Spleen (tissue), 7 donors: ENCODE data around the gene LASP1.

ENCODE experiments used
- POLR2A ChIP-seq, 3 donors: fragments of 450-650 bp; IDR thresholded peaks; one replicate each; pipeline ENCODE4 v1.5.1; 2017; ENCODE audit warnings: antibody characterized with exemption in 3 of 3, mild to moderate bottlenecking in 1 of 3
- TF ChIP-seq, protein P1 (sequence below), 11 experiments: fragments of 200-600 bp in 7 of 11; fragments of 450-650 bp in 4 of 11; sonication (generic) in 4 of 11; IDR thresholded peaks in 8 of 11; conservative IDR thresholded peaks in 3 of 11; 1 replicate in 7 of 11; 2 replicates in 4 of 11; pipeline versions ENCODE4 v1.4.0 to v1.8.0; 2016 to 2021; ENCODE audit warnings: antibody characterized with exemption in 11 of 11, inconsistent platforms in 4 of 11, mild to moderate bottlenecking in 1 of 11
- donor health status: DM: no; HTN: no; CAD: no; lungs with moderate emphysema.
- donor health status: DM: no; HTN: no; CAD: no.
- donor health status: DM: no; HTN: no; CAD: no.

DNA sequence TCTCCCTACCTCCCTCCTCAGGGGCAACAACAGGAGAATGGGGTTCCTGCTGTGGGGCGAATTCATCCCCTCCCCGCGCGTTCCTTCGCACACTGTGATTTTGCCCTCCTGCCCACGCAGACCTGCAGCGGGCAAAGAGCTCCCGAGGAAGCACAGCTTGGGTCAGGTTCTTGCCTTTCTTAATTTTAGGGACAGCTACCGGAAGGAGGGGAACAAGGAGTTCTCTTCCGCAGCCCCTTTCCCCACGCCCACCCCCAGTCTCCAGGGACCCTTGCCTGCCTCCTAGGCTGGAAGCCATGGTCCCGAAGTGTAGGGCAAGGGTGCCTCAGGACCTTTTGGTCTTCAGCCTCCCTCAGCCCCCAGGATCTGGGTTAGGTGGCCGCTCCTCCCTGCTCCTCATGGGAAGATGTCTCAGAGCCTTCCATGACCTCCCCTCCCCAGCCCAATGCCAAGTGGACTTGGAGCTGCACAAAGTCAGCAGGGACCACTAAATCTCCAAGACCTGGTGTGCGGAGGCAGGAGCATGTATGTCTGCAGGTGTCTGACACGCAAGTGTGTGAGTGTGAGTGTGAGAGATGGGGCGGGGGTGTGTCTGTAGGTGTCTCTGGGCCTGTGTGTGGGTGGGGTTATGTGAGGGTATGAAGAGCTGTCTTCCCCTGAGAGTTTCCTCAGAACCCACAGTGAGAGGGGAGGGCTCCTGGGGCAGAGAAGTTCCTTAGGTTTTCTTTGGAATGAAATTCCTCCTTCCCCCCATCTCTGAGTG is 49.6 kb downstream of the LASP1 start:
- TF ChIP-seq, protein P1, sequence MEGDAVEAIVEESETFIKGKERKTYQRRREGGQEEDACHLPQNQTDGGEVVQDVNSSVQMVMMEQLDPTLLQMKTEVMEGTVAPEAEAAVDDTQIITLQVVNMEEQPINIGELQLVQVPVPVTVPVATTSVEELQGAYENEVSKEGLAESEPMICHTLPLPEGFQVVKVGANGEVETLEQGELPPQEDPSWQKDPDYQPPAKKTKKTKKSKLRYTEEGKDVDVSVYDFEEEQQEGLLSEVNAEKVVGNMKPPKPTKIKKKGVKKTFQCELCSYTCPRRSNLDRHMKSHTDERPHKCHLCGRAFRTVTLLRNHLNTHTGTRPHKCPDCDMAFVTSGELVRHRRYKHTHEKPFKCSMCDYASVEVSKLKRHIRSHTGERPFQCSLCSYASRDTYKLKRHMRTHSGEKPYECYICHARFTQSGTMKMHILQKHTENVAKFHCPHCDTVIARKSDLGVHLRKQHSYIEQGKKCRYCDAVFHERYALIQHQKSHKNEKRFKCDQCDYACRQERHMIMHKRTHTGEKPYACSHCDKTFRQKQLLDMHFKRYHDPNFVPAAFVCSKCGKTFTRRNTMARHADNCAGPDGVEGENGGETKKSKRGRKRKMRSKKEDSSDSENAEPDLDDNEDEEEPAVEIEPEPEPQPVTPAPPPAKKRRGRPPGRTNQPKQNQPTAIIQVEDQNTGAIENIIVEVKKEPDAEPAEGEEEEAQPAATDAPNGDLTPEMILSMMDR (IDR thresholded peaks at IDR 0.05 in 8 of 11, conservative IDR thresholded peaks at IDR 0.05 in 3 of 11), result no peak
- no peak for TF ChIP-seq POLR2A (IDR thresholded peaks at IDR 0.05)
